ENCODE measurements around the gene TRIM2.
A peak's percentile ranks its signal among the peaks of the same experiment; 100 is the strongest.
"Not testable (repeated sequence)": the region's sequence is repeated elsewhere in the genome, so short reads cannot be mapped to it uniquely, and the experiment has no call there.

The TRIM2 gene

GRCh38 chr4:153189016-153189801 is 15.0 kb upstream of the TRIM2 start:
- DNase-seq (ENCODE audit: low read depth in 2 of 2), result no peak

DNA sequence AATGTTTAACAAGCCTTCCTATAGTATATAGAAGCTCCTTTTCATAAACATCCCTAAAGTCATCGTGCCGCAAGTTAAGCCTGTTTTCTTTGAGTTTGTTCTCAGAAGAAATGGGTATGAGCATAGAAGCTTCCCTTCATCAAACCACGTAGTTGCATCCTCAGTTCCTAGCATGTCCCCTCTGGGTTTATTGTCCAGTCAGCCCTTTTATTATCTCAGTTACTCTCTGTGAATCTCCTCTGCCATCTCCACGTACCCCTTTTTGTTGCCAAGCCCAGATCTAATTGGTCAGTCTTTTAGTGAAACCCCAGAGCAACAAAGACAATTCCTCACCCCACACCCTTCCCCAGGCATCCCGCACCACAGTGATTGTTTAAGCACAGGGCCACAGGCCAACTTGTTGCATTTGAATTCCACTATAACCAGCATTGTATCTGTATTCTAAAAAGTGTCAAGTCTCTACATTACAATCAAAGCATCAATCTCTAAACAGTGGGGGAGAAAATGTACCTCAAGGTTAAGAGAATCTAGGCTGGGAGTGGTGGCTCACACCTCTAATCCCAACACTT is 12.4 kb upstream of the TRIM2 start:
- no peak for DNase-seq (ENCODE audit: low read depth in 2 of 2)

DNA sequence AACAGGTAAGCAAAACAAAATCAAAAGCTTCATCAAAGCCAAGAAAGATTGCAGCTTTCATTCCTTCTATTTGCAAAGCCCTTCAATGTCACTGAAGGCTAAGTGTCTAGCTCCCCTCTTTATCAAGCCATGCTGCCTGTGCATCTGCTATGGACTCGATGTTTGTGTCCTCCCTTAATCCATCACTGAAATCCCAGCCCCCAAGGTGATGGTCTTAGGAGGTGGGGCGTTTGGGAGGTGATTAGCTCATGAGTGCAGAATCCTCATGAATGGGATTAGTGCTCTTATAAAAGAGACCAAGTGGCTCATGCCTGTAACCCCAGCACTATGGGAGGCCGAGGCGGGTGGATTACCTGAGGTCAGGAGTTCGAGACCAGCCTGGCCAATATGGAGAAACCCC is 6.9 kb upstream of the TRIM2 start:
- no peak for DNase-seq (ENCODE audit: low read depth in 2 of 2)

- no peak for DNase-seq (ENCODE audit: low read depth in 2 of 2)
These were observed 5.5 kb upstream of the TRIM2 start for GRCh38 chr4:153198719-153199118.

GRCh38 chr4:153203746-153204145 is 497 bp upstream of the TRIM2 start:
- DNase-seq (ENCODE audit: low read depth in 2 of 2), result not testable (repeated sequence)

- DNase-seq (ENCODE audit: low read depth in 2 of 2), result no peak
These were observed 745 bp downstream of the TRIM2 start for GRCh38 chr4:153204728-153205648.

GRCh38 chr4:153205757-153206156 is 1.5 kb downstream of the TRIM2 start:
- no peak for DNase-seq (ENCODE audit: low read depth in 2 of 2)

GRCh38 chr4:153206534-153206933 is 2.3 kb downstream of the TRIM2 start:
- no peak for DNase-seq (ENCODE audit: low read depth in 2 of 2)

- no peak for DNase-seq (ENCODE audit: low read depth in 2 of 2)
These were observed 2.8 kb downstream of the TRIM2 start for GRCh38 chr4:153207027-153207426.

- DNase-seq (ENCODE audit: low read depth in 2 of 2), result no peak
These were observed 3.3 kb downstream of the TRIM2 start for GRCh38 chr4:153207567-153207966.

- no peak for DNase-seq (ENCODE audit: low read depth in 2 of 2)
These were observed 5.2 kb downstream of the TRIM2 start for GRCh38 chr4:153209410-153209809.

DNA sequence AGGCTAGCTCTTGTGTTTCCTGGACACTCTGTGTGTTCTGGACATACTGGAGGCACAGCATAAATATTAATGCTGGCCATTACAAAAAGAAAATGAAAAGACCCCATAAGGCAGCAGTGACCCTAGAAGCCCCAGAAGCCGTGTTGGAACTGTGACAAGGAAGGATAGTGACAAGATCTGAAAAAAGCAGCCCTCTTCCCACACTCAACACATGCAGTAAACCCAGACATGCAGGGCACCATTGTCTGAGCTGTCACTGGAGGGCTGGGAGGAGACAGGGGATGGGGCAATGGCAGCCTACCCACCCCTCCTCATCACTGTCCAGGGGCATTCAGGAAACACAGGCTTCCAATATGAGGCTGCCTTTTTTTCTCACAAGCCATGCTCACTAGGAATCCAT is 6.5 kb downstream of the TRIM2 start:
- DNase-seq (ENCODE audit: low read depth in 2 of 2), result no peak

- peak; percentile 76 to 77 for DNase-seq (ENCODE audit: low read depth in 2 of 2)
These were observed 7.9 kb downstream of the TRIM2 start for GRCh38 chr4:153211986-153212728.

- no peak for DNase-seq (ENCODE audit: low read depth in 2 of 2)
These were observed 8.5 kb downstream of the TRIM2 start for GRCh38 chr4:153212736-153213135.

- no peak for DNase-seq (ENCODE audit: low read depth in 2 of 2)
These were observed 11.7 kb downstream of the TRIM2 start for GRCh38 chr4:153215921-153216320.

GRCh38 chr4:153216546-153216945 is 12.3 kb downstream of the TRIM2 start:
- DNase-seq (ENCODE audit: low read depth in 2 of 2), result no peak

DNA sequence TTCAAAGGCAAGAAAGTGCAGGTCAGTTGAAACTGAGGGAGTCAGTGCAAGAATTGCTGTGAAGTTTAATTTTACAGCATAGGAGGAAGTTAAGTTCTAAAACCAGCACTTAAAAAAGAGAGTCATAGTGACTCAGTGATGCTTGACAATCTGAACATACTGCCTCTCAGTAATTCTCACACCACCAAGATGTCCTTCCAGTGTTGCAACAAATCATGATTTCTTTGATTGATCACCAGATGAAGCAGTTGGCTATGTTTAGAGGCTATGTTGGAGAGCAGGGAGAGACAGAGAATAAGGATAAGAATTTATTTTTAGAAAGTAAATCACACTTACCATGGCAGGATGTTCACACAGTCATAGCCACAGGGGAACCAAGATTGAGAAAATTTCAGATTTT is 13.2 kb downstream of the TRIM2 start:
- DNase-seq (ENCODE audit: low read depth in 2 of 2), result peak; percentile 51 to 57

- no peak for DNase-seq (ENCODE audit: low read depth in 2 of 2)
These were observed 14.7 kb downstream of the TRIM2 start for GRCh38 chr4:153218961-153219360.

GRCh38 chr4:153220682-153221395 is 16.6 kb downstream of the TRIM2 start:
- DNase-seq (ENCODE audit: low read depth in 2 of 2), result peak; percentile 71 to 73

DNA sequence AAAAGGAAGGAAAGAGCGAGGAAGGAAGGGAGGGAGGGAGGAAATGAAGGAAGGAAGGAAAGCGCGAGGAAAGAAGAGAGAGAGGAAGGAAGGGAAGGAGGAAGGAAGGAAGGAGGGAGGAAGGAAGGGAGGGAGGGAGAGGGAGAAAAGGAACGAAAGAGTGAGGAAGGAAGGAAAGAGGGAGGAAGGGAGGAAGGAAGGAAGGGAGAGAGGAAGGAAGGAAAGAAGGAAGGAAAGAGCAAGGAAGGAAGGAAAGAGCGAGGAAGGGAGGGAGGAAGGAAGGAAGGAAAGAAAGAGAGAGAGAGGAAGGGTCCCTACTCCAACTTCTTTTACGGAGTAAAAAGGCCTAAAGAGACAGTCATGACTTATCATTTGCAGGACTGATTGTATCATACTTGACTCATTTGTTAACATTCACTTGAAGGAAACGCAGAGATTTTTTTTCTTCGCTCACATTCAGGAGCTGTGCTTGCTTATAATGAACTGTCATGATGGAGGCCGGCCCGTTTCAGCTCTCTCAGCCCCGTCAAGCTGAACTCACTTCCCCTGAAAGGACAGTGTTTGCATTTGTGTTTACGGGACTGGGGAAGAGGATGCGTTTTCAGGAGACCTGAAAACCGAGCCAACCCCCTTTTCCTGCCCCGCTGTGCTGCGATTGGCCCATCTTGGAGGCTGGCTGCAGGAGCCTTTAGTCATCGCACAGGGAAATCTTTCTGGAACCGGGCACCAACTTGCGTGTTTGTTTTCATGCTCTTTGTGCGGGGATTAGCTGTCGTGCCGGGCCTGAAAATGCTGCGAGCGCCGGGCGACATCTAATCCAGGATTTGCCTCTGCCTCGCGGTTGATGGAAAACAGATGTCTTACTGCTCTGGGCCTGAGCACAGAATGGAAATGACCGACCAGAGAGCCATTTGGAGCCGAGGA is 17.8 kb downstream of the TRIM2 start:
- peak; percentile 75 to 76 for DNase-seq (ENCODE audit: low read depth in 2 of 2)

Data from fibroblast of skin of left quadriceps (primary cell).